K562 (cell line): ENCODE results near the gene IMP4. TPM values are rescaled to one million over a fixed set of nuclear protein-coding genes. Genes with fewer than 3 reads are reported as not detected.

Experiments used
- CHD1 ChIP-seq: fragments of 200-600 bp; sonication (generic); IDR thresholded peaks from one replicate; pipeline ENCODE4 v1.6.1; 2012; ENCODE audit warnings: mild to moderate bottlenecking, moderate library complexity, low read length, inconsistent platforms
- CREB5 ChIP-seq: fragments of 250-450 bp; sonication (Bioruptor Pico); IDR thresholded peaks from 2 replicates; pipeline ENCODE4 v1.5.0; 2020; ENCODE audit warnings: mild to moderate bottlenecking
- CTBP1 ChIP-seq: fragments of 450-650 bp; IDR thresholded peaks from 2 replicates; pipeline ENCODE4 v1.6.1; 2016; ENCODE audit warnings: borderline replicate concordance
- ELF4 ChIP-seq: fragments of 450-650 bp; formaldehyde crosslinking; IDR thresholded peaks from 2 replicates; pipeline ENCODE4 v1.4.0; 2022; ENCODE audit warnings: missing genetic modification characterization
- FOXK1 ChIP-seq: sonication (generic); formaldehyde crosslinking; IDR thresholded peaks from 2 replicates; pipeline ENCODE4 v1.8.0; 2022; ENCODE audit warnings: missing genetic modification reagents, mild to moderate bottlenecking, borderline replicate concordance
- HCFC1 ChIP-seq: IDR thresholded peaks from 2 replicates; pipeline ENCODE4 v1.6.1; 2012; ENCODE audit warnings: low read depth, low read length, improper control_type of control experiment
- HDAC2 ChIP-seq: fragments of 450-650 bp; IDR thresholded peaks from 2 replicates; pipeline ENCODE4 v1.6.1; 2016; ENCODE audit warnings: mild to moderate bottlenecking
- IRF9 ChIP-seq: fragments of 450-650 bp; IDR thresholded peaks from 2 replicates; pipeline ENCODE4 v1.6.1; 2016; ENCODE audit warnings: missing biosample characterization, missing genetic modification characterization
- POU5F1 ChIP-seq: fragments of 150-350 bp; IDR thresholded peaks from 2 replicates; pipeline ENCODE4 v1.6.1; 2014; ENCODE audit warnings: borderline replicate concordance, low read length, low read depth, mild to moderate bottlenecking; ENCODE audit not compliant: partially characterized antibody
- SIX5 ChIP-seq, 2 experiments: IDR thresholded peaks; 2 replicates each; pipeline ENCODE4 v1.6.1; 2011; ENCODE audit warnings: low read length in 2 of 2, borderline replicate concordance in 1 of 2, low read depth in 1 of 2, mild to moderate bottlenecking in 1 of 2, moderate library complexity in 1 of 2; ENCODE audit not compliant: insufficient read depth in 1 of 2
- THAP7 ChIP-seq: fragments of 250-450 bp; sonication (Bioruptor Pico); IDR thresholded peaks from 2 replicates; pipeline ENCODE4 v1.5.0; 2021
- TOE1 ChIP-seq, 2 experiments: fragments of 450-650 bp in 1 of 2; sonication (generic) in 1 of 2; formaldehyde crosslinking in 1 of 2; IDR thresholded peaks; 2 replicates each; pipeline versions ENCODE4 v1.7.1 to v1.8.0; 2016 to 2022; ENCODE audit warnings: borderline replicate concordance in 2 of 2, mild to moderate bottlenecking in 2 of 2, antibody characterized with exemption in 1 of 2, inconsistent platforms in 1 of 2, low read depth in 1 of 2, missing genetic modification reagents in 1 of 2, moderate library complexity in 1 of 2
- TSC22D4 ChIP-seq: fragments of 450-650 bp; IDR thresholded peaks from 2 replicates; pipeline ENCODE4 v1.6.1; 2016; ENCODE audit warnings: missing genetic modification characterization, missing biosample characterization, control low read depth
- USF2 ChIP-seq: sonication (generic); formaldehyde crosslinking; IDR thresholded peaks from 2 replicates; pipeline ENCODE4 v1.5.0; 2020; ENCODE audit warnings: missing genetic modification reagents
- XRCC3 ChIP-seq: fragments of 450-650 bp; IDR thresholded peaks from 2 replicates; pipeline ENCODE4 v1.6.1; 2017; ENCODE audit warnings: mild to moderate bottlenecking, moderate library complexity
- ZFP36 ChIP-seq: fragments of 150-350 bp; IDR thresholded peaks from 2 replicates; pipeline ENCODE4 v1.6.1; 2018; ENCODE audit warnings: low read length, low read depth; ENCODE audit not compliant: partially characterized antibody
- ZNF239 ChIP-seq: fragments of 250-450 bp; sonication (Bioruptor Pico); IDR thresholded peaks from 2 replicates; pipeline ENCODE4 v1.4.0; 2020; ENCODE audit warnings: mild to moderate bottlenecking
- ZNF57 ChIP-seq: fragments of 450-650 bp; formaldehyde crosslinking; IDR thresholded peaks from 2 replicates; pipeline ENCODE4 v1.4.0; 2020; ENCODE audit warnings: mild to moderate bottlenecking, moderate library complexity
- polyA plus RNA-seq, 8 experiments: library from polyadenylated mRNA; depleted of rRNA in 4 of 8; stranded (reverse) in 5 of 8; unstranded in 3 of 8; fragments of >200 nt; fragmentation: Nextera tagmentation in 2 of 8; fragmentation: Illumina TruSeq in 1 of 8; extraction: Ambion mirVana in 2 of 8; extraction: Trizol in 1 of 8; gene quantifications; 2 replicates each; pipeline versions ENCODE4 v1.2.1 to v1.2.3, GENCODE V29; 2011 to 2014; ENCODE audit warnings: inconsistent platforms in 1 of 8, missing spikeins in 1 of 8
- total RNA-seq, 7 experiments: library from RNA; depleted of rRNA in 6 of 7; stranded (reverse); fragments of >200 nt in 6 of 7; fragmentation: Illumina TruSeq in 2 of 7; extraction: Trizol in 2 of 7; gene quantifications; 2 replicates each; pipeline versions ENCODE4 v1.2.1 to v1.2.3, GENCODE V29; 2011 to 2021; ENCODE audit warnings: low replicate concordance in 1 of 7

IMP4 gene
- total and polyA plus RNA-seq, 9 of the 15 experiments (the other 6 are each of a cell fraction or from before 2014, with no cell fraction given), result 35.4 to 209 (median 100.0) TPM

GRCh38 chr2:130342533-130343275 is at the start of gene IMP4 (continued):
- TF ChIP-seq ZNF239 (CRISPR knock-in tag), result 0 out of 2 replicates have a peak, but pooled peaks have one; percentile 24
- TF ChIP-seq CHD1, result no peak
- peak; percentile 94 for TF ChIP-seq HDAC2
- peak; percentile 83 for TF ChIP-seq FOXK1 (CRISPR knock-in tag)
- no peak for TF ChIP-seq XRCC3
- TF ChIP-seq USF2 (CRISPR knock-in tag), result peak; percentile 91
- peak; percentile 92 for TF ChIP-seq HCFC1
- TF ChIP-seq CREB5, result no peak
- peak; percentile 68; the same call in 1 of the 2 replicates for TF ChIP-seq ZNF57
- TF ChIP-seq IRF9 (tag), result no peak
- peak; percentile 94 for TF ChIP-seq THAP7 (CRISPR knock-in tag)
- TF ChIP-seq TSC22D4 (tag), result no peak
- peak; percentile 83 for TF ChIP-seq POU5F1
- peak; percentile 88 for TF ChIP-seq ELF4 (CRISPR knock-in tag)
- peak; percentile 4 for TF ChIP-seq ZFP36
- peak; percentile 92 for TF ChIP-seq CTBP1
- TF ChIP-seq TOE1 (IDR thresholded peaks at IDR 0.05; ENCODE audit: borderline replicate concordance), result peak; percentile 94
- TF ChIP-seq TOE1 (CRISPR knock-in tag; IDR thresholded peaks at IDR 0.05; ENCODE audit: borderline replicate concordance, low read depth), result no peak
- TF ChIP-seq SIX5 (IDR thresholded peaks at IDR 0.05; ENCODE audit: borderline replicate concordance in 1 of 2, insufficient read depth in 1 of 2, low read depth in 1 of 2, low read length in 2 of 2), result peak; percentile 77 to 84
